GM12865 (cell line): ENCODE results near the gene B4GAT1.
"Not testable (repeated sequence)": the region's sequence is repeated elsewhere in the genome, so short reads cannot be mapped to it uniquely, and the experiment has no call there.

Source experiments
- DNase-seq: peaks from one replicate; pipeline ENCODE4 v3.0.0; 2010; ENCODE audit warnings: low read depth
- H3K4me3 ChIP-seq: 2 replicates; pipeline ENCODE4 v1.5.1; 2011; ENCODE audit warnings: mild to moderate bottlenecking, low read depth, low read length, control low read depth
- CTCF ChIP-seq: IDR thresholded peaks from 2 replicates; pipeline ENCODE4 v1.5.1; 2011; ENCODE audit warnings: low read length, control low read depth, low read depth, inconsistent platforms; ENCODE audit not compliant: insufficient read depth; ENCODE audit errors: missing control alignments

Gene B4GAT1

GRCh38 chr11:66347425-66348276, at the start of gene B4GAT1:
TSS of gene B4GAT1 (minus strand) at chr11:66347629. CDS start at chr11:66347545, 84 bp downstream.
- no peak for TF ChIP-seq CTCF
- DNase-seq, result peak; percentile 94
- peak within 1 kb of the TSS; percentile 95 for H3K4me3 ChIP-seq

- H3K4me3 ChIP-seq, result no peak overlapping the region
- no peak for TF ChIP-seq CTCF
- no peak for DNase-seq
Measured at GRCh38 chr11:66393954-66394353, 46.5 kb upstream of the B4GAT1 start.

GRCh38 chr11:66391322-66391721, 43.9 kb upstream of the B4GAT1 start:
- DNase-seq, result no peak
- no peak for TF ChIP-seq CTCF
- no peak overlapping the region for H3K4me3 ChIP-seq

GRCh38 chr11:66388780-66389386, 41.5 kb upstream of the B4GAT1 start:
- TF ChIP-seq CTCF, result peak; percentile 83
- no peak overlapping the region for H3K4me3 ChIP-seq
- DNase-seq, result peak; percentile 82

GRCh38 chr11:66386171-66387069, 39.0 kb upstream of the B4GAT1 start:
- peak; percentile 88 for DNase-seq
- H3K4me3 ChIP-seq, result no peak overlapping the region
- TF ChIP-seq CTCF, result peak; percentile 92

- not testable (repeated sequence) for DNase-seq, H3K4me3 ChIP-seq
Measured at GRCh38 chr11:66384316-66384715, 36.9 kb upstream of the B4GAT1 start.

GRCh38 chr11:66380264-66380663, 32.8 kb upstream of the B4GAT1 start:
- not testable (repeated sequence) for DNase-seq, H3K4me3 ChIP-seq

GRCh38 chr11:66373690-66374287, 26.4 kb upstream of the B4GAT1 start:
- not testable (repeated sequence) for DNase-seq, H3K4me3 ChIP-seq
